NCI-H1930 (cell line): Measurements from ENCODE around the gene TOP1.
"Not testable (repeated sequence)": the region's sequence is repeated elsewhere in the genome, so short reads cannot be mapped to it uniquely, and the experiment has no call there.

ENCODE experiments used
- DNase-seq, 2 experiments: peaks; one replicate each; lab custom pipeline; 2025; lab: John Stamatoyannopoulos, UW

TOP1 gene

GRCh38 chr20:41094353-41095055 is 65.9 kb downstream of the TOP1 start:
- DNase-seq: no peak

- peak in 1 of 2 experiments; percentile 26 for DNase-seq
Measured at GRCh38 chr20:41095110-41095969, 66.7 kb downstream of the TOP1 start.

- no peak for DNase-seq
Measured at GRCh38 chr20:41098703-41099250, 70.2 kb downstream of the TOP1 start.

GRCh38 chr20:41100001-41100480 is 71.4 kb downstream of the TOP1 start:
- no peak for DNase-seq

GRCh38 chr20:41101660-41102059 is 73.0 kb downstream of the TOP1 start:
- DNase-seq: no peak

- no peak for DNase-seq
Measured at GRCh38 chr20:41108531-41108930, 79.9 kb downstream of the TOP1 start.

GRCh38 chr20:41110012-41110411 is 81.4 kb downstream of the TOP1 start:
- DNase-seq: no peak

GRCh38 chr20:41110930-41111577 is 82.4 kb downstream of the TOP1 start:
- no peak for DNase-seq

- DNase-seq: no peak
Measured at GRCh38 chr20:41111578-41111951, 82.9 kb downstream of the TOP1 start.

- DNase-seq: no peak
Measured at GRCh38 chr20:41116282-41116956, 87.8 kb downstream of the TOP1 start.

GRCh38 chr20:41118159-41118558 is 89.5 kb downstream of the TOP1 start:
- not testable (repeated sequence) for DNase-seq

- no peak for DNase-seq
Measured at GRCh38 chr20:41118632-41119031, 90.0 kb downstream of the TOP1 start.

GRCh38 chr20:41119614-41120561 is 91.3 kb downstream of the TOP1 start:
- DNase-seq: no peak

GRCh38 chr20:41121399-41121798 is 92.8 kb downstream of the TOP1 start:
- DNase-seq: no peak

GRCh38 chr20:41123631-41124030 is 95.0 kb downstream of the TOP1 start:
- DNase-seq: no peak

GRCh38 chr20:41124451-41125094 is 96.0 kb downstream of the TOP1 start:
- DNase-seq: no peak

- DNase-seq: no peak
Measured at GRCh38 chr20:41125530-41126457, 97.2 kb downstream of the TOP1 start.

- no peak for DNase-seq
Measured at GRCh38 chr20:41126719-41127118, 98.1 kb downstream of the TOP1 start.

- not testable (repeated sequence) for DNase-seq
Measured at GRCh38 chr20:41128317-41128716, 99.7 kb downstream of the TOP1 start.
